Keratinocyte (primary cell): ENCODE data around the gene GNA14. TPM values are rescaled to one million over a fixed set of nuclear protein-coding genes. Genes with fewer than 3 reads are reported as not detected.

Experiments used
- DNase-seq: peaks from one replicate; pipeline ENCODE4 v3.0.0-alpha.2; 2011; ENCODE audit warnings: low read depth, missing footprints, low spot score
- FAIRE-seq: peaks from 2 replicates; lab custom pipeline; 2011; peaks lifted over from hg19 to GRCh38; lab: Jason Lieb, UNC
- H2AFZ ChIP-seq: 2 replicates; pipeline ENCODE4 v1.6.0; 2012; ENCODE audit warnings: low read length, control low read depth, inconsistent platforms; ENCODE audit not compliant: control insufficient read depth
- H3K27ac ChIP-seq: 2 replicates; pipeline ENCODE4 v1.5.1; 2011; ENCODE audit warnings: low read length; ENCODE audit not compliant: control insufficient read depth, insufficient read depth
- H3K27me3 ChIP-seq: 3 replicates; pipeline ENCODE4 v1.6.0; 2011; ENCODE audit warnings: low read length; ENCODE audit not compliant: control insufficient read depth, insufficient read depth; ENCODE audit errors: extremely low read depth
- H3K36me3 ChIP-seq, 2 experiments: 2 replicates in 1 of 2; 3 replicates in 1 of 2; pipeline ENCODE4 v1.5.1; 2011; ENCODE audit warnings: low read length in 2 of 2, mild to moderate bottlenecking in 1 of 2; ENCODE audit not compliant: control insufficient read depth in 2 of 2, insufficient read depth in 2 of 2; ENCODE audit errors: extremely low read depth in 1 of 2
- H3K4me1 ChIP-seq: 3 replicates; pipeline ENCODE4 v1.5.1; 2011; ENCODE audit warnings: low read length; ENCODE audit not compliant: control insufficient read depth, insufficient read depth; ENCODE audit errors: extremely low read depth
- H3K4me2 ChIP-seq: 3 replicates; pipeline ENCODE4 v1.6.0; 2011; ENCODE audit warnings: low read depth, low read length; ENCODE audit not compliant: control insufficient read depth, insufficient read depth; ENCODE audit errors: extremely low read depth
- H3K4me3 ChIP-seq, 3 experiments: fragments of 200-600 bp in 1 of 3; sonication (generic) in 1 of 3; 2 replicates in 2 of 3; 3 replicates in 1 of 3; pipeline ENCODE4 v1.5.1; 2011 to 2016; ENCODE audit warnings: low read length in 3 of 3, mild to moderate bottlenecking in 3 of 3, control low read depth in 2 of 3, inconsistent platforms in 1 of 3, low read depth in 1 of 3, mixed read lengths in 1 of 3, mixed run types in 1 of 3, moderate library complexity in 1 of 3; ENCODE audit not compliant: control insufficient read depth in 2 of 3, insufficient read depth in 2 of 3; ENCODE audit errors: extremely low read depth in 1 of 3
- H3K79me2 ChIP-seq: 2 replicates; pipeline ENCODE4 v1.6.0; 2012; ENCODE audit warnings: low read length; ENCODE audit not compliant: control insufficient read depth, insufficient read depth
- H3K9ac ChIP-seq: 3 replicates; pipeline ENCODE4 v1.6.0; 2011; ENCODE audit warnings: low read length; ENCODE audit not compliant: control insufficient read depth, insufficient read depth; ENCODE audit errors: extremely low read depth
- H3K9me1 ChIP-seq: 3 replicates; pipeline ENCODE4 v1.6.0; 2011; ENCODE audit warnings: low read length; ENCODE audit not compliant: control insufficient read depth, insufficient read depth; ENCODE audit errors: extremely low read depth
- H3K9me3 ChIP-seq: 2 replicates; pipeline ENCODE4 v1.5.1; 2012; ENCODE audit warnings: low read depth, low read length; ENCODE audit not compliant: control insufficient read depth
- H4K20me1 ChIP-seq: 3 replicates; pipeline ENCODE4 v1.6.0; 2011; ENCODE audit warnings: low read length; ENCODE audit not compliant: control insufficient read depth, insufficient read depth; ENCODE audit errors: extremely low read depth
- CTCF ChIP-seq, 3 experiments: IDR thresholded peaks in 1 of 3; conservative IDR thresholded peaks in 1 of 3; optimal IDR thresholded peaks in 1 of 3; 2 replicates in 2 of 3; 3 replicates in 1 of 3; pipeline versions ENCODE3 to v1.5.1; 2011; ENCODE audit warnings: low read length in 3 of 3, mild to moderate bottlenecking in 3 of 3, moderate library complexity in 2 of 3, control low read depth in 1 of 3, inconsistent platforms in 1 of 3; ENCODE audit not compliant: insufficient read depth in 2 of 3; ENCODE audit errors: extremely low read depth in 1 of 3
- EZH2 ChIP-seq: IDR thresholded peaks from one replicate; pipeline ENCODE4 v1.6.1; 2012; ENCODE audit warnings: inconsistent platforms, mild to moderate bottlenecking, low read length, moderate library complexity
- dilution Hi-C: fragments of 300-500 bp; cut with MboI; formaldehyde crosslinking; loops from one replicate; pipeline ENCODE4 v1.7.0; 2020; ENCODE audit warnings: low sequenced_read_pairs; ENCODE audit not compliant: extremely low pct_ligation_motif_present
- polyA plus RNA-seq, 5 experiments: library from polyadenylated mRNA; depleted of rRNA in 3 of 5; stranded (reverse) in 3 of 5; stranded (forward) in 1 of 5; unstranded in 1 of 5; fragments of >200 nt; gene quantifications; 1 replicate in 1 of 5; 2 replicates in 3 of 5; 3 replicates in 1 of 5; pipeline versions ENCODE4 v1.2.1 to v1.2.3, GENCODE V29; 2011 to 2012; ENCODE audit warnings: missing spikeins in 2 of 5, low read depth in 1 of 5, low replicate concordance in 1 of 5

GNA14 gene
- polyA plus RNA-seq, 1 donor (not counting 4 experiments of a cell fraction or from before 2014, with no cell fraction given), result not detected

DNA sequence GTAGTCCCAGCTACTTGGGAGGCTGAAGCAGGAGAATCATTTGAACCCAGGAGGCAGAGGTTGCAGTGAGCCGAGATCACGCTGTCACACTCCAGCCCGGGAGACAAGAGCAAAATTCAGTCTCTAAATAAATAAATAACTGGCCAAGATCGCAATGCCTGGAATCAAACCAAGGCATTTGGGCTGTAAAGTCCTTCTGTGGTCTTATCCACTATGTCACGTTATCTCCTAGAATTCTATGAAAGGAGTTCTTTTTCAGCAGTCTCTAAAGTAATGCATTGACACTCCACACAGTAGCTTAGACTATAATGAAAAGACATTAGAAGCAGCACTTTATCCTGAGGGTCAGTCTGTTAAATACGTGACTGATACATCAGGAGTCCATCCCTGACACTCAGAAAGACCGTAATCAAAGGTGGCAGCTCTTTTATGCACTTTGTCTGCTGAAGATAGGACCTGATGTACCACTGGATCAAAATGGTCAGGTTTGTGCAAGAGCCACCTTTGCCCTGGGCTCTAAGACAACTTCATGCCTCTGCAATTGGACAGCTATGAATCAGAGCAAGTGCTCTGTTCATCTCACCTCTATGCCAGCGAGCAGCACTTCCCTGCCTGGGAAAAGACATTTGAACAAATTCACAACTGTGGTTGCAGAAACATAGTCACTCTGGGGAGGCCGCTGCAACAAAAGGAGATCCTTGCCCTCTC, 31.7 kb upstream of the GNA14 start:
- H3K9me3 ChIP-seq, result no peaks in the 10 kb centered on the region
- DNase-seq, result no peak
- H2AFZ ChIP-seq, result no peak overlapping the region
- H3K79me2 ChIP-seq, result no peaks in the 10 kb centered on the region
- H3K4me3 ChIP-seq, result no peak overlapping the region
- H3K27ac ChIP-seq, result no peak overlapping the region
- no peaks in the 10 kb centered on the region for H4K20me1 ChIP-seq
- H3K4me2 ChIP-seq, result no peak overlapping the region
- dilution Hi-C loops, result no loop called here
- FAIRE-seq, result no peak
- no peaks in the 10 kb centered on the region for H3K9me1 ChIP-seq
- no peak overlapping the region for H3K9ac ChIP-seq
- H3K27me3 ChIP-seq, result no peaks in the 10 kb centered on the region
- TF ChIP-seq EZH2 (no peak), CTCF (optimal IDR thresholded peaks at IDR 0.05 in 1 of 3, IDR thresholded peaks at IDR 0.05 in 1 of 3, conservative IDR thresholded peaks at IDR 0.05 in 1 of 3; ENCODE audit: extremely low read depth in 1 of 3, insufficient read depth in 2 of 3, low read length in 3 of 3) (no peak)
- no peaks in the 10 kb centered on the region for H3K4me1 ChIP-seq
- no peaks in the 10 kb centered on the region for H3K36me3 ChIP-seq

DNA sequence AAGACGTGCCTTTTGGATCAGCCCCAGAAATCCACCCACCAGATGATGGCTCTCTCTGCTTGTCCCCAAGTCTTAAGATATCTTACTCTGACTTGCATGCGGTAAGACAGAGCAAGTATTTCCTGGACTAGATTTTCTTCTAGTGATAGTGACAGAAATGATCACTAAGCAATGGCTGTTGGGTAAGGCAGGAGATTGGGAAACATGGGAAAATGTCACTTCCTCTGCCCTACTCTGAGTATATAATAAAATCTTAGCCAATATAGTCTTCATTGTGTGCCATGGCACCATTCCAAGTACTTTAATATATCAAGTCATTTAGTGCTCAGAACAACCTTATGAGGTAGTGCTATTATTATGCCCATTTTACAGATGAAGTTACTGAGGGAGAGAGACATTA, 31.0 kb upstream of the GNA14 start:
- no peak for FAIRE-seq
- Histone ChIP-seq H3K36me3 (no peaks in the 10 kb centered on the region), H3K79me2 (no peaks in the 10 kb centered on the region), H3K4me3 (no peak overlapping the region), H3K4me2 (no peak overlapping the region), H2AFZ (no peak overlapping the region), H3K27ac (no peak overlapping the region), H3K9me1 (no peaks in the 10 kb centered on the region), H3K4me1 (no peaks in the 10 kb centered on the region), H3K9ac (no peak overlapping the region), H4K20me1 (no peaks in the 10 kb centered on the region), H3K9me3 (no peaks in the 10 kb centered on the region), H3K27me3 (no peaks in the 10 kb centered on the region)
- dilution Hi-C loops, result no loop called here
- TF ChIP-seq CTCF (optimal IDR thresholded peaks at IDR 0.05 in 1 of 3, IDR thresholded peaks at IDR 0.05 in 1 of 3, conservative IDR thresholded peaks at IDR 0.05 in 1 of 3; ENCODE audit: extremely low read depth in 1 of 3, insufficient read depth in 2 of 3, low read length in 3 of 3) (no peak), EZH2 (no peak)
- no peak for DNase-seq
